ENCODE measurements around the gene SBNO1. TPM values are rescaled to one million over a fixed set of nuclear protein-coding genes. Genes with fewer than 3 reads are reported as not detected.
"Not testable (repeated sequence)": the region's sequence is repeated elsewhere in the genome, so short reads cannot be mapped to it uniquely, and the experiment has no call there.

SBNO1 gene
- polyA plus RNA-seq, 3 donors = 31.5 to 32.2 (median 31.9) TPM

- DNase-seq (ENCODE audit: low read depth in 3 of 3, low spot score in 2 of 3) = no peak
Observed at GRCh38 chr12:123389560-123390351, 25.1 kb upstream of the SBNO1 start.

GRCh38 chr12:123388951-123389559 is 24.4 kb upstream of the SBNO1 start:
- DNase-seq (ENCODE audit: low read depth in 3 of 3, low spot score in 2 of 3) = no peak

- DNase-seq (ENCODE audit: low read depth in 3 of 3, low spot score in 2 of 3) = peak in 1 of 3 donors; percentile 61
Observed at GRCh38 chr12:123388177-123388950, 23.7 kb upstream of the SBNO1 start.

GRCh38 chr12:123387508-123388176 is 23.0 kb upstream of the SBNO1 start:
- DNase-seq (ENCODE audit: low read depth in 3 of 3, low spot score in 2 of 3) = no peak

- DNase-seq (ENCODE audit: low read depth in 3 of 3, low spot score in 2 of 3) = not testable (repeated sequence)
Observed at GRCh38 chr12:123385536-123385935, 20.9 kb upstream of the SBNO1 start.

GRCh38 chr12:123384994-123385376 is 20.3 kb upstream of the SBNO1 start:
- DNase-seq (ENCODE audit: low read depth in 3 of 3, low spot score in 2 of 3) = no peak

- no peak for DNase-seq (ENCODE audit: low read depth in 3 of 3, low spot score in 2 of 3)
Observed at GRCh38 chr12:123384318-123384993, 19.8 kb upstream of the SBNO1 start.

- no peak for DNase-seq (ENCODE audit: low read depth in 3 of 3, low spot score in 2 of 3)
Observed at GRCh38 chr12:123382684-123383083, 18.0 kb upstream of the SBNO1 start.

- no peak for DNase-seq (ENCODE audit: low read depth in 3 of 3, low spot score in 2 of 3)
Observed at GRCh38 chr12:123379391-123379790, 14.7 kb upstream of the SBNO1 start.

- DNase-seq (ENCODE audit: low read depth in 3 of 3, low spot score in 2 of 3) = not testable (repeated sequence)
Observed at GRCh38 chr12:123372415-123372814, 7.8 kb upstream of the SBNO1 start.

- not testable (repeated sequence) for DNase-seq (ENCODE audit: low read depth in 3 of 3, low spot score in 2 of 3)
Observed at GRCh38 chr12:123371667-123372368, 7.2 kb upstream of the SBNO1 start.

- DNase-seq (ENCODE audit: low read depth in 3 of 3, low spot score in 2 of 3) = no peak
Observed at GRCh38 chr12:123369229-123369628, 4.6 kb upstream of the SBNO1 start.

GRCh38 chr12:123368431-123368830 is 3.8 kb upstream of the SBNO1 start:
- DNase-seq (ENCODE audit: low read depth in 3 of 3, low spot score in 2 of 3) = not testable (repeated sequence)

- DNase-seq (ENCODE audit: low read depth in 3 of 3, low spot score in 2 of 3) = no peak
Observed at GRCh38 chr12:123367511-123367910, 2.9 kb upstream of the SBNO1 start.

GRCh38 chr12:123365025-123365917 is 624 bp upstream of the SBNO1 start:
- DNase-seq (ENCODE audit: low read depth in 3 of 3, low spot score in 2 of 3) = peak; percentile 93 to 99 (median 98)

- no peak for DNase-seq (ENCODE audit: low read depth in 3 of 3, low spot score in 2 of 3)
Observed at GRCh38 chr12:123363740-123364531, 711 bp downstream of the SBNO1 start.

- DNase-seq (ENCODE audit: low read depth in 3 of 3, low spot score in 2 of 3) = no peak
Observed at GRCh38 chr12:123363390-123363739, 1.3 kb downstream of the SBNO1 start.

- no peak for DNase-seq (ENCODE audit: low read depth in 3 of 3, low spot score in 2 of 3)
Observed at GRCh38 chr12:123358035-123358434, 6.6 kb downstream of the SBNO1 start.

All from right renal cortex interstitium (tissue), 3 donors.